GM19023 (cell line): ENCODE measurements around the gene GAS2L1.

Source experiments
- ATAC-seq: cut with Tn5 transposase; IDR thresholded peaks from one replicate; pipeline ENCODE4 v1.9.1; 2021; ENCODE audit warnings: mild to moderate bottlenecking, moderate library complexity; ENCODE audit not compliant: unreplicated experiment

Gene GAS2L1

DNA sequence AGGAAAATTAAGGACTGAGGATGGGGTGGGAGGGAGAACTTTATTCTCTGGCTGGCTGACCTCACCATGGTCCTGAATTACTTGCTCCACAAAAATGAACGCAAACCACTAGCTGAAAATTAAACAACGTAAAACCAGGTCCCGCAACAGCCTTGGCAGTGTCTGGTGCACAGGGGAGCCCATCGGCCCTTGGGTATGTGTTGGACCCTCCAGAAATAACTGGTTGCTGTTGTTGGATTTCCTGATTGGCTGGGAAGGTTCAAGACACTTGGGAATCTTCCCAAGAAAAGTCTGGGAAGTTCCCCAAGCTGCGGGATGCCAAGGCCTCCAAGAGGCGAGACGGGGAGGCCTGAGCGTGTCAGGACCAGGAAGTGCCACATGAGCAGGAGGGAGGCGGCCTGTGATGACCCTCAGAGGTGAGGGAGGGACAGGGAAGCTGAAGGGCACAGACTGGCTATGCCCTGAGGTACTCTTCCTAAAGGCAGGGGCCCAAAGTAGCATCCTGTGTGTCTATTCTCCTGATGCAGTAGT lies 19.4 kb downstream of the GAS2L1 start:
- ATAC-seq: no peak

DNA sequence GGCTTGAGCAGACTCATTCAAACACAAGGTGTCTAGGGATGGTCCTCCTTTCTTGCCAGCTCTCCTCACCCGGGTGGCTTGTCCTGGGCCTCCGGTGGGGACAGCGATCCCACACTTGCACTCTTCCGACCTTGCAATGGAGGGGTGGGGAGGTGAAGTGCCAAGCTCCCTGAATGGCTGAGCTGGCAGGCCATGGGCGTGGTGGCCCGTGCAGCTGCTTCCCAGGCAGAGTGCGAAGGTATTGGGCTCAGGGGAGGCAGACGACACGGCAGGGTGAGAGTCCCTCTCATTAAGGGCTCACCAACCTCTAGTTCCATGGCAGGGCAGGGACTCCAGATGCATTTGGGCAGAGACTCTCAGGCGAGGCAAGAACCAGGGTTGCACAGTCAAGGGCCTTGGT lies 20.0 kb downstream of the GAS2L1 start:
- ATAC-seq: no peak

DNA sequence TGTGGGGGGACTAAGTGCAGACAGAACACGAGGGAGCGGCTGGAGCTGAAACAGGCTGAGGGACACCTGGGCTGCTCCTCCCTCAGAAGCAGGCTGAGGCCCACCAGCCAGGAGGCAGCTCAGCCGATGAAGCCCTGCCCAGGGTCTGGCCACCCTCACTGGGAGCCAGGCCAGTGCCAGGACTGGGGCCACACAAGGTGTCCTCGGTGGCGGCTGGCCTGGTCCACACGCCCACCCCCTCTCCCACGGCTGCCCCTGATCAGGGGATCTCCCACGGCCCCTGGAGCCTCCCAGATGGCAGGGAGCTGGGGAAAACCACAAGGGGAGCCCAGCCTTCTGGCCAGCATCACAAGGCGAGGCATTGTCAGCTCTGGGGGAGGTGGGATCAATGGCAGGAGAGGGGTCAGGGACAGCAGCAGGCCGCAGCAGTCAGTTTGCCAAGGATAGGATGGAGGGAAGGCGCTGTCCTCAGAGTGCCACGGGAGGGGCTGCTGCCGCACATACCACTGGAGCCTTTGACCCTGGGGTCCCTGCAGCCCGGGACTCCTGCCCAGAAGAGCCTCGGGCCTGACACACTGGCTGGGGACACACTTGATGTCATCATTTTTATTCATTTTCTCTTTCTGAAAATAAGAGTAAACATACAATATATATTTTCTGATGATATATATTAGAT lies 20.8 kb downstream of the GAS2L1 start:
- no peak for ATAC-seq

DNA sequence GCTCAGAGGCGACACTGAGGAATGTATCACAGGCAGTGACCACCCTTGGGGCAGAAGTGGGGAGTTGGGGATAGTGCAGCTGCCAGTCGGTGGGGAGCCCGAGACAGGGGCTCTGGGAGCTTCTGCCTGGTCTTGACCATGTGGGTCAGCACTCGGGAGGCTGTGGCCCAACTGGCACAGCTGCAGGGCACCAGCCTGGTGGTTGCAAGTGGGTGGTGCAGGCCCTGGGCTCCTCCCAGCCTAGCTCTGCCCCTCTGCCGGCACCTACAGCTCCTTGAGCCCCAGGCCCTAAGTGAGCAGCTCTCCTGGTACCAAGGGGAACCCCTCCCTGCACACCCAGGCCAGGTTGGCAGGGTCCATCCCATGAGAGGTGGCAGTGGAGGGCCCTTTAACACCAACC lies 21.6 kb downstream of the GAS2L1 start:
- ATAC-seq: no peak

DNA sequence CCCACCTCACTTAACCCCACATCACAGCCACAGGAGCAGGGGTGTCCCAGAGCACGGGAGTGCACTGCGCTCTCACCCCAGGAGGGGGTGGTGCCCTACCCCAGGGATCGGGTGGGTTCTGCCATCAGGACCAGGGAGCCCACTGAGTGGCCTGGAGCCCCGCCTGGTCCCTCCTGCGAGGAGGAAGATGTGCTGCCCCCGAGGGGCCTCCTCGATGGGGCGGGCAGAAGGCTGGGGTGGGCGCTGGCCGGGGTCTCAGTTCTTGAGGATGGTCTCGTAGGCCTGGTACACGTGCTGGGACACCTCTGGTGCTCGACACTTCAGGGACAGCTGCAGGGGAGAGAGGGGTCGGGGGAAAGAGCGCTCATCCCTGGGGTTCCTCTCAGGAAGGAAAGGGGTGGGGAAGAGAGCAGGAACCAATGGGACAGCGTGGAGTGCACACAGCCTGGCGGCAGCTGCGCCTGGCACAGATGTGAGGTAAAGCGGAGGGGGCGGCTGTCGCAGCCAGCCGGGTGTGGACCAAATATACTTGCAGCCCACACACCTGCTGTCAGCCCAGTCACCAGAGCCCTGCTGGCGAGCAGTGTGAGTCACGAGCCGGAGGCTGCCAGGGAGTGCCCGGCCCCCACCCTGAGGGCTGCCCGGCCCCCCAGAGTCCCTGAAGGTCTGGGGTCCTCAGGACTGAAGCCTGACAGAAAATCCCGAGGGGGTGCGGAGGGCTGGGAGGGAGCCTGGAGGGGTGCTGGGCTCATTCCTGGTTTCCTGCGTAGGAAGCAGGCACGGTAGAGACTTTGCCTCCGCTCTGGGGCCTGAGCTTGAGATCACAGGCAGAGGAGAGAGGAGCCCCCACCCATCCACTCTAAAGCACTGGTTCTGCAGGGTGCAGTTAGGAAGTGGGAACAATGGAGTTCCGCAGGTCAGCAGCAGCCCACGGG lies 22.4 kb downstream of the GAS2L1 start:
- ATAC-seq: no peak

DNA sequence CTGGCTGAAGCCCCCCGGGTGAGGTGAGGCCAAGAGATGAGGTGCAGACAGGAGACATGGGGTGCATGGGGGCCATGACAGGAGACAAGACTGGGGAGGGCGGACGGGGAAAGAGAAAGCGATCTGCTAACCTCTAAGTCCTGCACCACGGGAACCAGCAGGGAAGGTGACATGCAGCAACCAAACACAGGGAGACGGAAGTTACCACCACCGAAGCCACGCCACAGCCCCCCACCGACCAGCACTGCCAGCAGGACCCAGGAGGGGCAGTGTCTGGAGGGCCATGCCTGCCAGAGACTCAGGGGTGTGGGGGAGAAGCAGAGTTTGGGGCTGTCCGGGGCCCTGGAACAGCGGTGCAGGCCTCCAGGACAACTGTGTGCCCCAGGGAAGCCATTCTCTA lies 23.1 kb downstream of the GAS2L1 start:
- no peak for ATAC-seq

DNA sequence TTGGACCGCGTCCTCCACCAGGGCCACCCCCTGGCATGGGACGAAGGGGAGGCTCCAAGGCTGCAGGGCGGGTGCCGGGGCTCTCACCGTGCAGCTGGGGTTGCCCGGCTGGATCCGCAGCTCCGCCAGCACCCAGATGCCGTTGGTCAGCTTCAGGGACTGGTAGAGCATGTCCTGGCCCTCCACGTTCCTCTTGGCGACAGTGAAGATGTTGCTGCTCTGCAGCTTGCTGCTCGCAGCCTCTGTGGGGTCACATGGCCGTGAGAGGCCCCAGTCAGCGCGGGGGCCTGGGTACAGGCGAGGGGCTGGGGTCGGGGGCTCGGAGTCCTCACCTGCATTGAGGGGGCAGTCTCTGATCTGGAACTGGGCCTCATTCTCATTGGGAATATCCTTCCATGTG lies 23.8 kb downstream of the GAS2L1 start:
- no peak for ATAC-seq

DNA sequence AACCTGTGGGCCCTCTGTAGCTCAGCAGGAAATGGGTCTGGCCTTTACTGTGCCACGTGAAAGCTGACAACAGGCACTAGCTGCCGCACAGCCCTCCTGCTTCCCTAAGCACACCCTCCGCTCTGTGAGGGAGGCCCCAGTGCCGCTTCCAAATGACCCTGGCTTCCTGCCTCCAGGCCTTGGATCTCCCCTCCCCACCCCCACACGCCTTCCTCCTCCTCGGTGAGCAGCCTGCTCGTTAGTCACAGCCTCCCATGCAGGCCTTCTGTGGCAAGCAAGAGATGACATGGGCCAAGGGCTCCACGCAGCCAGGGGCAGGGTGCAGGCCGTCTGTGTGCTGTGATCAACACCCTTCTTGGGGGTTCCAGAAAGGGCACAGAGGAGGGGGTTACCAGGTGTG lies 24.3 kb downstream of the GAS2L1 start:
- no peak for ATAC-seq

DNA sequence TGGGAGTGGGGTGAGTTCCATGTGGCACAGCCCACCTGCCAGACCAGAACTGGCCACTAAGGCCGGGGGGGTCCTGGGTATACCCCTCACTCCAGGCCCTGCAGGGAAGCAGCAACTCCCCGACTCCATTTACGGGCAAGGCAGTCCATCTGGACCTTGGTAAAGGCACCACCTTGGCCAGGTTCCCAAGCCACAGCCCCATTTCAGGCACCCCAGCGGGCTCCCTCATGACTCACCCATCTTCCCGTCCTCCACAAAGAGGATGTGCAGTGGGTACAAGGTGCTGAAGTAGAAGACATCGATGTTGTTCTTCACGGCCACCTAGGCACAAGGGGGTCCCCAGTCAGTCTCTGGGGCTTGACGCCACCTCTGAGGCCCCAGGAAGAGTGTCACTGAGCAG lies 24.8 kb downstream of the GAS2L1 start:
- no peak for ATAC-seq

DNA sequence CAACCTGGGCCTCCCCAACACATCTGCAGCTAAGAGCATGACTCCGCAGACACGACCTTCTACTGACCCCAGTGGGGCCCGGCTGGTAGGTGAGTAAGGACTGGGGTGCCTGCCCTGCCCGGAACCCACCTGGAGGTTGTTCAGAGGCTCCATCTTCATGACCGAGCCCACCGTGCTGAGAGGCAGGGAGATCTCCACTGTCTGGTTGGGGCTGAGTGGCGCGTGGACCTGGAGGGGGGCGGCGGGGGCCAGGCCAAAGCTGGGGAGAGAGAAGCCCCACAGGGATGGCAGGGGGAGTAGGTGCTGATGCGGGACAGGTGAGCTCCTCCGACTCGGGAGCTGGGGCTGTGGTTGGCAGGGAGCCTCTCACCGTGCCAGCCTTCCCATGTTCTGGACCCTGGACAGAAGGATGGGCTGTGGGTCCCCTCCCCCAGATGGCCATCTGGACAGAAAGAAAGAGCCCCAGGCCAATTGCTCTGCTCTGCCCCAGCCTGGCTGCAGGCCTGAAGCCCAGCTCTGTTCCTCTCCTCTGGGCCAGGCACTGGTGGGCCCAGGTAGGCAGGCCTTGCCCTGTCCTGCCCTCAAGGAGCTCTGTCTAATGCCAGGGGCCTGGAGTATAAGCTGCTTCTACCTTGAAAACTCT lies 25.3 kb downstream of the GAS2L1 start:
- ATAC-seq: no peak

DNA sequence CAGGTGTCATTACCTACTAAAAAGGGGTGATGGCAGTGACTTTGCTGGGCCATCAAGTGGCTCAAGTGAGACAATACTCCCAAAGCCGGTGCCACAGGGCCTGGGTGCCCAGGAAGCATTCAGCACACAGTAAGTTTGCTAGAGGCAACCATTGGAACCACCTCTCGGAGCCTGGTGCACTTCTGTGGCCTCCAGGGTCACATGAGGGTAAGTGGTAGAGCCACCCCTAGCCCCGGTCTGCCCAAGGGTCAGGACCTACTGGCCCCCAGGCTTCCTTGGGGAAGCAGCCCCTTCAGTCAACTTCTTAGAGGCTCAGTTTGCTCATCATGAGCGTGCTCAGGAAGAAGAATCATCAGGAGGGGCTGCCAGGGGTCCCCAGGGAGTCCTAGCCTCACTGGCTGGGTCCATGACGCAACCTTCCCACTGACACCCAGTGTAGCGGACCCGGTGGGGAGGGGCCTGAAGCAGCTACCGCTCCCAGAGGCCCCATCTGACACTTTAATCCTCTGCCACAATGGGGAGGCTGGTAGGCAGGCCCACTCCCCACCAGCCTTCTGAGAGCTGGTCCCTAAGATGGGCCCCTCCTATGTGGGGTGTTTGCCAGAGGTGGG lies 26.5 kb downstream of the GAS2L1 start:
- no peak for ATAC-seq

DNA sequence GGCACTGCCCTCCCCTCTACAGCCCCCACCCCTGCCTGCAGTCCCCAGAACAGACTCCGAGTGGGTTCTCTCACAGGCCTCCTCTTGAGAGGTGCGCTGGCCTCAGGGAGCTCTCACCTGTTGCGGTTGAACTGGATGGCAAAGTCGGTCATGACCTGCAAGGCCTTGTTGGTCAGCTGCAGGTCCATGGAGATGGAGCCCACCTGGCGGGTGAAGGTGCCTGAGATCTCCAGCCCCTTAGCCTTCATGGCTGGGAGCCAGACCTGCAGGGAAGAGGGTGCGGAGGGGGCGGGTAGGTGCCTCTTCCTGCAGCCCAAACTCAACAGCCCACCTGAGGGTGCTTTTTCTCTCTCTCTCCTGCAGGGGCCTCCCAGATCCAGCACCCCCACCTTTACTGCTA lies 27.7 kb downstream of the GAS2L1 start:
- ATAC-seq: no peak

DNA sequence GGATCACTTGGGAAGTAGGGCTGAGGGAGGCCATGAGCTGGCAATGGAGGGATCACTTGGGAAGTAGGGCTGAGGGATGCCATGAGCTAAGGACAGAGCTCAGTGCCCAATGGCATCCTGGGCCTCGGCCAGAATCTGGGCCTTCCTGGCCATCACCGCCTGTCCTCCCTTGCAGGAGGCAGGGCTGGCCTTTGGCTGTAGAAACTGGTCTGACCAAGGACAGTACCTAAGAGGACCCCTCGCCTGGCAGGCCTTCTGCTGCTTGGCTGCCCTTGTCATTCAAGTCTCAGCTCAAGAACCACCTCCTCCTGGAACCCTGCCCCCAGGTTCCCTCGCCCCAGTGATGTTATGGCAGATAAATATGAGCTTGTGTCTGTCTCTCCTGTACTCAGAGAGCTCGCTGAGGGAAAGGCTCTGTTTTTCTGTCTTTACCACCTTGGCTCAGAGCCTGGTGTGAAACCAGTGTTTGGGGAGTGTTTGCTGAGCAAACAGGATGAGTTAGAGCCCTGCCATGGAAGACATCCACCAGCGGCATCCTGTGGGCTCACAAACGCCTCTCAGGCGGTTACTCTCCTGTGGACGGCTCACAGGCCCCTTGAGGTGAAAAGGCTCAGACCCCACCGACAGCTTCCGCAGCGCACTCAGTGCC lies 28.4 kb downstream of the GAS2L1 start:
- ATAC-seq: no peak

DNA sequence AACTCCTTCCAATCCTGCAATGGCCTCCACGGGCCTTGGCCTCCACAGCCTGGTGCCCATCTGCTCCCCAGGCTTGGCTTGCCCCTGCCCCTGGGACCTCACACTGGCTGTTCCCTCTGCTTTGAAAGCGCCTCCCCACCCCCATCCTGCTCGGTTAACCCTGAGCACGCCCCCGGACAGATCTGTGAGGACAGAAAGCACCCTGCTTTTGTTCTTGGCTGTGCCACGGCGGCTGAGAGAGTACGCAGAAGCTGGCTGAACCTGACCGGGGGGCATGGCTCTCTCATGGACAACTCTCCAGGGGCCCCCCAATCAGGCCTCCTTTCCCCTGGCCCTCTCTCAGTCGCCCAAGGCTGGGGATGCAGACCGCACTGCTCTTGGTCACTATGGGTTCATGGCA lies 29.2 kb downstream of the GAS2L1 start:
- ATAC-seq: no peak

DNA sequence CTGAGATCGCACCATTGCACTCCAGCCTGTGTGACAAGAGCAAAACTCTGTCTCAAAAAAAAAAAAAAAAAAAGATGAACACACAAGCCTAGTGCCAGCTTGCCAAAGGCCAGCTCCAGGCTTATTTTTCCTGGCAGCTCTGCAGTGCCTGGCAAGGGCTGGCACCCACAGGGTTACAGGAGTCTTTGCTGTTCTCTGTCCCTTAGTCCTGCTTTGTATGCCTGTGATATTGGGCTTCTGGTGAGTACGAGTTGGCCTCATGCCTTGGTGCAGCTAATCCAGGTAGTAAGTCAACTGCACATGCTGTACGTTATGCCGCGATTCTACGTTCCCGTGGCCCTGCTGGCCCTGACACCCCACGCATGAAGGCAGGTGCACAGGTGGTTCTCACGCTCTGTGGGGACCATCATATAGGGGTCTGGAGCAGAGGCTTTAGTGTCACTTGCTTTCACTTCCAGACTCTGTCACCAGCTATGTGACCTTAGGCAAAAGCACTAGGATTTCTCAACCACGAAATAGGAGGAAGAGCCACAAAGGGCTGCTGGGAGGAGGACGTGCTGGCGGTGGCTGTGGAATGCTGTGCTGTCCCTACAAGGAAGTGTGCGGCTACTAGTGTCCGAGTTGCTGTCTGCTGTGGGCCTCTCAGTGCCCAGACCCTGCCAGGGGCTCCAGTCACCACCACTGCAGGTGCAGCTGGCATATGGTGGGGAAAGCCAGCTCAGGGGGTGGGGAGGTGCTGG lies 30.5 kb downstream of the GAS2L1 start:
- no peak for ATAC-seq

DNA sequence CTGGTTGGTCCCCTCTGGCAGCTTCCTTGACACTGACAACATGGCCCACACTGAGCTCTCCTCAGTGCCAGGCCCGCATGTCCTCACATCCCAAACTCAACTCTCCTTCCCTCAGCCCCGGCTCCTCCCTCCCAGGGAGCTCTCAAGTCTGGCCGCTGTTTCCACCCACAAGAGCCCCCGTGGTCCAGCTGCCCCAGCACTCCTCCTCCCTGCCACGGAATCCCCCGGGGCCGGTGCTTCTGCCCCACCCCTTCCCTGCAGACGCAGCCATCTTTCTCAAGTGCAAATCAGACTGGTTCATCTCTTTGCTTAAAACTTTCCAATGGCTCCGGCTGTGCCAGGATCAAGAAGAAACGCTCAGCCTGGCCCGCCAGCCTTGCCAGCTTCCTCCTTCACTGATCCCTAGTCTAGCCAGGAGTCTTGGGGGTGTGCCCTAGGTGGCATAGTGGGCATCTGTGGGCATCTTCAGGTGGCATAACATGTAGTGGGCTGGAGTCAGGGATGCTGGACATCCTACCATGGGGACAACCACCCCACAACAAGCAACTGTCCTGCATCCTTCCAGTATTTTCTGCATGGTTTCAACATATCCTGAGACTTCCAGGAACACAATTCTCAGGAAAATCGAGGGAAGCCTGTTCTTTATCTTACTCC lies 31.3 kb downstream of the GAS2L1 start:
- ATAC-seq: no peak

DNA sequence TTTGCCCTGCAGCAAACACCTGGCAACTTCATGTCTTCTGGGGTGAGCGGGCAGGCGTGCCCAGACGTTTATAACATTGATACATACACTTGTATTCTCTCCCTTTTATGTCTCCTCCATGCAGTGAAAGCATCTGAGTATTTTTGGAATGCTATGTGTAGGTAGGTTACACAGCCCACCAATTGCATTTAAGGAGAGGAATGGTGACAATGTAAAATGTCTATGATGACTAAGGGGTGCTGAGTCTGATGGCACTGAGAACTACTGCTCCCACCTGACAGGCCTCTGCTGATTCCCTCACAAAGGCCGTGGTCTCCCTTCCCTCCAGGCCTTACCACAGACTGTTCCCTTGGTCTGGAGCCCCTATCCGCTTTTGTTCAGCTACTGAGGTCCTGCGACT lies 31.9 kb downstream of the GAS2L1 start:
- no peak for ATAC-seq

DNA sequence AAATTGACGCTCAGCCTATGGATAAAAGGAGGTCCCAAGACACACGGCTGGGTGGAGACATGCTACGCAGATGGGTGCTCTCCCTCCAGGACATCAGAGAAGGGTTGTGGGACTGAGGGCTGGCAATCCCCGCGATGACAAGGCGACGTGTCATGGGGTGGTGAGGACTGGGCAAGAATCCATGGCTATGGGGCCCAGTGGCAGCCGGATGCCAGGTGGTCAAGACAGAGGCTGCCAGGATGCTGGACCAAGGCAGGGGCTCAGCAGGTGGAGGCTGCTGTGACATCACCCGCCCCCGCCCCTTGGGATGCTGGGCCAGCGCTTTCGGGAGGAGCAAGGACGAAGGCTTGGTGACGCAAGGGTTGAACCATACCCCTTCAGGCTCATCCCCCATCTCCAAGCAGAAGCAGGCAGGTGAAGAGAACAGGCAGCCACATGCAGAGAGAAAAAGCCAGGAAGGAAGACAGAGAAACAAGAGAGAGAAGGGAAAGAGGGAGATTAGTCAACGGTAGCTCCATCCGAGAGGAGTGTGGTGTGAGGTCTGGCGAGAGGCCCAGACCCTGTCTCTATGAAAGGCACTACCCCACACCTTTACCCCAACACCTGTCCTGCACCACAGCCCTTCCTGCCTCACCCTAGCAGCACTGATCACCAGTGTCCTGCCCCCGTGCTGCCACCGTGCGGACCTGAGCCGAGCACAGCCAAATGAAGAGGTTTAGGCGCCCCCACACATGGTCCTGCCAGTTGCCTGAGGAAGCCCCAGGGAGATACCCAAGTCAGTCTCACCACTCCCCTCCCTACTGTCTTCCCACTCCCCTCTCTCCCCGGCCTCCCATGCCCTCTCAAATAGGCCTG lies 33.2 kb downstream of the GAS2L1 start:
- no peak for ATAC-seq

DNA sequence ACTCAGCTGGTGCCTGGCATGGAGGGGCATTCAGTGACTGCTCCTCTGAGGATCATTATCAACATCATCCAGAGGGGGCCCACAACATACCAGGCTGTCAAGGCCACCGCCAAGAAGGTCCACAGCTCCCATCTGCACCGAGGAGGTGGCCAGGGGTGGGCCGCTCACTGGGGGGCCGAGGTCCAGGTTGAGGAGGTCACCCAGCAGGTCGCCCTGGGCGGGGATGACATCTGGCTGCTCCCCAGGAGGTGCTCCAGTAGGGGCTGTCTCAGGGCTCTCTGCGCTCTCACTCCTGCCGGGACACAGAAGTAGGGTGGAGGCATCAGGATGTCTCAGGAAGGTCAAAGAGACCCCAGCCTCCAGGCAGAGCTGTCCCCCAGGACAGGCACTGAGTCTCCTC lies 34.1 kb downstream of the GAS2L1 start:
- ATAC-seq: no peak
